ENCODE results near the gene ZMIZ1.

ZMIZ1 gene

DNA sequence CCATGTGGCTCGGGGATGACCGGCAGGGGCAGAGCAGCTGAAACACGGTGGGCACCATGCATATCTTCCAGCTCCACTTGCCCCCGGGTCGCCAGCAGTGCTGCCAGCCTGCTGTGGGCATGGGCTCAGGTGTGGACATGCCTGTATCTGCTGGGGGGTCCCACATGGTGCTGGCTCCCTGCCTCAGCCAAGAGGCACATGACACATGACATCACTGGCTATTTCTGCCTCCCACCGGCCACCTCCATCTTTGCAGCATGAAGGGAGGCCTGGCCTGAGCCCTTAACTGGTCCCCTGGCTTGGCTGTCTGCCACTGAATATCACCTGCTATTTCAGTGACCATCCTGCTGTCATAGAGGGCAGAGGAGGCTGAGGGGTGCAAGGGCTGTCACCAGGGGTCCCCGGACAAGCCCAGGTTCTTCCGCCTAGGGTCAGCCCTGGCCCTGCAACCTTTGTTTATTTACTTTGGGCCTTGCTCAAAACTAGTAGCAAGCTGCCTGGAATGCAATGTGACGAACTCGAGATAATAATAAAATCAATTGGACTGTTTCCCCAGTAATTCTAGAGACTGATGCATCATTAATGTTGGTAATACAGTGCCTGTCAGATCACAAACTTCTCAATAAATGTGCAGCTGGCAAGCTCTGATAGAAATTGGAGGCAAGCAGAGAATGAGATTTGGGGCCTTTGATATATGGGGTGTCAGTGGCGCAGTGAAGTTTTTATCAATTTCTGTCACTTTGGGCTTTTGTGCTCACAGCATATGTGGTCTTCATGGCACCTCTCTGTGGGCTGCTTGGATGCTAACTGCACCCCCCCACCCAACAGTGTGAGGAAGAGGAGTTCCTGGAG, 28.5 kb downstream of the ZMIZ1 start:
- Histone ChIP-seq H3K4me2 (ENCODE audit: low read depth, low read length, poor library complexity, severe bottlenecking) (no peak overlapping the region), H2AFZ (ENCODE audit: low read length) (no peak overlapping the region)

DNA sequence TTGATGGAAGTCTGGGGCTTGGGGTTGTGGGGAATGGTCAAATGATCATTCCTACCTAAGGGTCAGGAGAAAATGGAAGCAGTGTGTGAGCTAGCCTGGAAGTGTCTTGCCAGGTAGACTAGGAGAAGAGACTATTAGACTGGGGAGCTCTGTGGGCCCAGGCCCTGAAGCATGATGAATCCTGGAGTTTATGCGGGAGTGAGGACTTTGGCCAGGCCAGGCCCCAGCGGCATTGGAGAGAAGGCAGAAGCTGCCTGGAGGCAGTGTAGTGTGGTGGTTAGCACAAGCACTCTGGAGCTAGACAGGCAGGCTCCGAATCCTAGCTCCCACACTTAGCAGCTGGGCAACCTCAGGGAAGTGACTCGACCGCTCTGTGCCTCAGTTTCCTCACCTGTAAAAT, 29.3 kb downstream of the ZMIZ1 start:
- Histone ChIP-seq H3K27me3 (ENCODE audit: insufficient read depth, low read length, poor library complexity, severe bottlenecking) (no peaks in the 10 kb centered on the region), H3K36me3 (ENCODE audit: insufficient read depth, low read length) (peaks cover 21% of the 10 kb centered on the region; the same call in 1 of the 2 replicates), H3K4me3 (ENCODE audit: low read length, poor library complexity, severe bottlenecking) (no peak overlapping the region), H3K4me2 (ENCODE audit: low read depth, low read length, poor library complexity, severe bottlenecking) (no peak overlapping the region), H3K9me3 (ENCODE audit: insufficient read depth, low read depth, low read length) (no peaks in the 10 kb centered on the region), H3F3A (ENCODE audit: low read depth) (no peaks in the 10 kb centered on the region), H3K79me2 (ENCODE audit: insufficient read depth, low read length) (peaks cover 99% of the 10 kb centered on the region), H3K4me1 (ENCODE audit: insufficient read depth, low read length, poor library complexity, severe bottlenecking) (peaks cover 68% of the 10 kb centered on the region), H2AFZ (ENCODE audit: low read length) (no peak overlapping the region), H3K9me2 (replicated peaks; ENCODE audit: low read depth, low read length) (no peaks in the 10 kb centered on the region), H3K9ac (ENCODE audit: low read depth, low read length, poor library complexity, severe bottlenecking) (no peak overlapping the region), H4K20me1 (ENCODE audit: insufficient read depth, low read length, poor library complexity, severe bottlenecking) (peaks cover 95% of the 10 kb centered on the region)
- TF ChIP-seq EZH2phosphoT487 (IDR thresholded peaks at IDR 0.05; ENCODE audit: borderline replicate concordance), result no peak
- TF ChIP-seq, protein P1, sequence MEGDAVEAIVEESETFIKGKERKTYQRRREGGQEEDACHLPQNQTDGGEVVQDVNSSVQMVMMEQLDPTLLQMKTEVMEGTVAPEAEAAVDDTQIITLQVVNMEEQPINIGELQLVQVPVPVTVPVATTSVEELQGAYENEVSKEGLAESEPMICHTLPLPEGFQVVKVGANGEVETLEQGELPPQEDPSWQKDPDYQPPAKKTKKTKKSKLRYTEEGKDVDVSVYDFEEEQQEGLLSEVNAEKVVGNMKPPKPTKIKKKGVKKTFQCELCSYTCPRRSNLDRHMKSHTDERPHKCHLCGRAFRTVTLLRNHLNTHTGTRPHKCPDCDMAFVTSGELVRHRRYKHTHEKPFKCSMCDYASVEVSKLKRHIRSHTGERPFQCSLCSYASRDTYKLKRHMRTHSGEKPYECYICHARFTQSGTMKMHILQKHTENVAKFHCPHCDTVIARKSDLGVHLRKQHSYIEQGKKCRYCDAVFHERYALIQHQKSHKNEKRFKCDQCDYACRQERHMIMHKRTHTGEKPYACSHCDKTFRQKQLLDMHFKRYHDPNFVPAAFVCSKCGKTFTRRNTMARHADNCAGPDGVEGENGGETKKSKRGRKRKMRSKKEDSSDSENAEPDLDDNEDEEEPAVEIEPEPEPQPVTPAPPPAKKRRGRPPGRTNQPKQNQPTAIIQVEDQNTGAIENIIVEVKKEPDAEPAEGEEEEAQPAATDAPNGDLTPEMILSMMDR (conservative IDR thresholded peaks at IDR 0.05; ENCODE audit: low read length), result no peak

More for the DNA sequence above, 28.5 kb downstream of the ZMIZ1 start:
- Histone ChIP-seq H3K27me3 (ENCODE audit: insufficient read depth, low read length, poor library complexity, severe bottlenecking) (no peaks in the 10 kb centered on the region), H3F3A (ENCODE audit: low read depth) (no peaks in the 10 kb centered on the region), H3K4me1 (ENCODE audit: insufficient read depth, low read length, poor library complexity, severe bottlenecking) (peaks cover 65% of the 10 kb centered on the region), H3K9me2 (replicated peaks; ENCODE audit: low read depth, low read length) (no peaks in the 10 kb centered on the region), H3K79me2 (ENCODE audit: insufficient read depth, low read length) (peaks cover 99% of the 10 kb centered on the region), H3K36me3 (ENCODE audit: insufficient read depth, low read length) (peaks cover 24% of the 10 kb centered on the region; the same call in 1 of the 2 replicates), H3K4me3 (ENCODE audit: low read length, poor library complexity, severe bottlenecking) (no peak overlapping the region), H3K9ac (ENCODE audit: low read depth, low read length, poor library complexity, severe bottlenecking) (no peak overlapping the region), H3K9me3 (ENCODE audit: insufficient read depth, low read depth, low read length) (no peaks in the 10 kb centered on the region), H4K20me1 (ENCODE audit: insufficient read depth, low read length, poor library complexity, severe bottlenecking) (peaks cover 95% of the 10 kb centered on the region)
- TF ChIP-seq, protein P1 (conservative IDR thresholded peaks at IDR 0.05; ENCODE audit: low read length), result no peak
- TF ChIP-seq EZH2phosphoT487 (IDR thresholded peaks at IDR 0.05; ENCODE audit: borderline replicate concordance), result no peak

DNA sequence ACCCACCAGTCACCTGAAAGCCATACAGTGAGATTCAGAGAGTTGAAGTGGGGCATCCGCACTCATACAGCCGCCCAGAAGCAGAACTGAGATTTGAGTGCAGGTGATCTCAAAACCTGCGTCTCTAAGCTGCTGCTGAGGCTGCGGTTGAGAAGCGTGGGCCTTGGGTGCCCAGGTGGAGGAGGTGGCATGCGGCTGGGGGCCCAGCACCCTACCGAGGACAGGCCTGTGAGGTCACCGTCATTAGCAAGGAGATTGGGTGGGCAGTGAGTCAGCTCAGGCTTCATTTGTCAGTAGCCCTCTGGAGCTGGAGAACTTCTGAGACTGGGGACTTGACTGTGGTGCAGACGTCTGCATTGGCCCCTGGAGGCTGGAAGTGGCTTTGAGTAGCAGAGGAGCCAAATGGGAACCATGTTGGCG, 29.8 kb downstream of the ZMIZ1 start:
- Histone ChIP-seq H4K20me1 (ENCODE audit: insufficient read depth, low read length, poor library complexity, severe bottlenecking) (peaks cover 95% of the 10 kb centered on the region), H3F3A (ENCODE audit: low read depth) (no peaks in the 10 kb centered on the region), H3K36me3 (ENCODE audit: insufficient read depth, low read length) (peaks cover 21% of the 10 kb centered on the region; the same call in 1 of the 2 replicates), H3K9me2 (replicated peaks; ENCODE audit: low read depth, low read length) (no peaks in the 10 kb centered on the region), H3K27me3 (ENCODE audit: insufficient read depth, low read length, poor library complexity, severe bottlenecking) (no peaks in the 10 kb centered on the region), H2AFZ (ENCODE audit: low read length) (no peak overlapping the region), H3K4me1 (ENCODE audit: insufficient read depth, low read length, poor library complexity, severe bottlenecking) (peaks cover 70% of the 10 kb centered on the region), H3K9ac (ENCODE audit: low read depth, low read length, poor library complexity, severe bottlenecking) (no peak overlapping the region), H3K9me3 (ENCODE audit: insufficient read depth, low read depth, low read length) (no peaks in the 10 kb centered on the region), H3K4me3 (ENCODE audit: low read length, poor library complexity, severe bottlenecking) (no peak overlapping the region), H3K79me2 (ENCODE audit: insufficient read depth, low read length) (peaks cover 100% of the 10 kb centered on the region), H3K4me2 (ENCODE audit: low read depth, low read length, poor library complexity, severe bottlenecking) (no peak overlapping the region)
- no peak for TF ChIP-seq EZH2phosphoT487 (IDR thresholded peaks at IDR 0.05; ENCODE audit: borderline replicate concordance)
- TF ChIP-seq, protein P1 (conservative IDR thresholded peaks at IDR 0.05; ENCODE audit: low read length), result no peak

Measured in Loucy (cell line).